HG02973 (cell line): ENCODE results near the gene TREML2.
"Not testable (repeated sequence)": the region's sequence is repeated elsewhere in the genome, so short reads cannot be mapped to it uniquely, and the experiment has no call there.

Experiments
- ATAC-seq: cut with Tn5 transposase; IDR thresholded peaks from one replicate; pipeline ENCODE4 v1.9.1; 2021; ENCODE audit warnings: moderate library complexity; ENCODE audit not compliant: unreplicated experiment

TREML2 gene, protein sequence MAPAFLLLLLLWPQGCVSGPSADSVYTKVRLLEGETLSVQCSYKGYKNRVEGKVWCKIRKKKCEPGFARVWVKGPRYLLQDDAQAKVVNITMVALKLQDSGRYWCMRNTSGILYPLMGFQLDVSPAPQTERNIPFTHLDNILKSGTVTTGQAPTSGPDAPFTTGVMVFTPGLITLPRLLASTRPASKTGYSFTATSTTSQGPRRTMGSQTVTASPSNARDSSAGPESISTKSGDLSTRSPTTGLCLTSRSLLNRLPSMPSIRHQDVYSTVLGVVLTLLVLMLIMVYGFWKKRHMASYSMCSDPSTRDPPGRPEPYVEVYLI

DNA sequence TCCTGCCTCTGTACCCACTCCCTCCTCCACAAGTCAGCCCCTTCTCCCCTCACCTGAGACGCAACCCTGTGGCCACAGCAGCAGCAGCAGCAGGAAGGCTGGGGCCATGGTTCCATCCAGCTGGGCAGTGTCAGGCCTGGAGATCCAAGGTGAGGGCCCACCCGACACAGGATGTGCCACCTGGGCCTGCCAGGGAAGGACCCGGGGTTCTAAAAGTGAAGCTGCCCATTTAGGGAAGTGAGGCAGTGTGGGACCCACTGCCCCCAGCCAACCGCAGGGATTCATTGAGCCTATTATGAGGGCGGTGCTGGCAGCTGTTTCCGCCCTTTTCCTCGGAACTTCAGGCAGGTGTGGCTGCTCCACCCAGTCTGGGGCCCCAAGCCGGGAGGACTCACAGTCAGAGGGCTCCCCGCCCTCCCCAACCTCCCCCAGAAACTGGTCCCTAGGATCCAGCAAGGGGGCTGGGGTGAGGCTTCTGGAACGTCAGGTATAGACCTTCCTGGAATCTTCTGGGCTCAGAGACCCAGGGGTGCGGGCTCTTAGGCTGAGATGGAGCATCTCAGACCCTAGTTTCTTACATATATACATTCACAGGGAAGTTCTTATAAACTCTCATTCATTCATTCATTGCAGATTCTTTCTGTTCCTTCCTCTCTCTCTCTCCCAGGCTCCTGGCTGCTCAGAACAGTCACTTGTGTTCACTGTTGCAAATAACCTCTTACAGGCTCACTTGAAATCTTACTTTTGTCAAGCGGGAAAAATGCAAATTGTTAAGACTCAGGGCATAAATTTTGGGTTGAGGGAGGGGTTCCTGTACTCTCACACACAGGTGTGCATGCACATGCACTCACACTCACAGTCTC lies at the start of gene TREML2:
TSS of gene TREML2 (minus strand) at position 249 of the 863 bp plus-strand sequence. CDS start at position 108, 141 bp downstream.
- ATAC-seq, result no peak

DNA sequence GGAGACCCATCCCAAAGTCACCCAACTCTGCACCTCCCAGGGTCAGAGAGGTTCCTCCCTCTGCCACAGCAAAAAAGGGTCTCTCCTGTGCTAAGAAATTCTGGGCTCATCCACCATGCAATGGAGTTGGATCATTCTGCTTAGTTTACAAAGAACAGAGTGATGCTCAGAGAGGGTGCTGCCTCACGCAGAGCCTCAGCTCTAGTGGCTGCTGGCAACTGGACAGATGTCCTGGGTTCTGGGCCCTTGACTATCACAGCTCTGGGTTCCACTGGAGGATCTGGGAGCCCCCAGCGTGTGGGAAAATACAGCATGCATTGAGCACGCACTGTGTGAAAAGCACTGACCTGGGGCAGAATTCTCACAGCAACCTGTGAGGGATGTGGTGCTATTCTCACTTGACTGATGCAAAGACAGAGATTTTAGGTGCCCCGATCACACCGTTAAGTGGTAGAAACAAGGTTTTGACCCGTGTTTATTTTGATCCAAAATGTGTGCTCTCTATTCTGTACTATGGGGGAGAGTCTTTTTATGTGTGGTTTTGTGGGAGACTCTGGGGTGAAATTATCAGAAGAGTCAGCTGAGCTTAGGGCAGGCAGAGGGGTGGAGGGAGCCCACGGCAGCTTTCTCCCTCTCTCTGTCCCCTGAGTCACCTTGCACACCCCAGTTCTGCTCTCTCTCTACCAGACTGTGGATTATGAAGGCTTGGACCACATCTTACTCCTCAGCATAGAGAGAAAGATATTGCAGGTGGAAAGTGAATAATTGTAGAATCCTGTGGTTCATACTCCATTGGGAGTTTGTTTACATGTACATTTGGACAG lies 47.1 kb upstream of the TREML2 start:
- no peak for ATAC-seq

DNA sequence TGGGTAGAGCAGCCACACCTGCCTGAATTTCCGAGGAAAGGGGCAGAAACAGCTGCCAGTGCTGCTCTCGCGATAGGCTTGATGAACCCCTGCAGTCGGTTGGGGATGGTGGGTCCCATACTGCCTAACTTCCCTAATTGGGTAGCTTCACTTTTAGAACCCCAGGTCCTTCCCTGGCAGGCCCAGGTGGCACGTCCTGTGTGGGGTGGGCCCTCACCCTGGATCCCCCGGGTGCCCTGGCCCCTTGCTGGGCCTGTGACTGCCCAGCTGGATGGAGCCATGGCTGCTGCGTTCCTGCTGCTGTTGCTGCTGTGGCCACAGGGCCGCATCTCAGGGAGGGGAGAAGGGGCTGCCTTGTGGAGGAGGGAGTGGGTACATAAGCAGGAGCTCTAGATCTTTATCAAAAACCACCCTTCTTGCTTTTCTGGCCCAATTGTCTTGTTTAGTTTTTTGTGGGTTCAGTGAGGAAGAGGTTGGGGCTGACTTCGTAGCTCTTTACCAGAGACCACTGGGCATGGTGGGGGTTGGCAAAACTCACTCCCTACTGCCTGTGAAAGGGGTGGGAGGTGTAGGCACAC lies 46.4 kb upstream of the TREML2 start:
- ATAC-seq, result no peak

DNA sequence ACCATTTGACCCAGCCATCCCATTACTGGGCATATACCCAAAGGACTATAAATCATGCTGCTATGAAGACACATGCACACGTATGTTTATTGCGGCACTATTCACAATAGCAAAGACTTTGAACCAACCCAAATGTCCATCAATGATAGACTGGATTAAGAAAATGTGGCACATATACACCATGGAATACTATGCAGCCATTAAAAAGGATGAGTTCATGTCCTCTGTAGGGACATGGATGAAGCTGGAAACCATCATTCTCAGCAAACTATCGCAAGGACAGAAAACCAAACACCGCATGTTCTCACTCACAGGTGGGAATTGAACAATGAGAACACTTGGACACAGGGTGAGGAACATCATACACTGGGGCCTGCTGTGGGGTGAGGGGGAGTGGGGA lies 45.6 kb upstream of the TREML2 start:
- not testable (repeated sequence) for ATAC-seq

DNA sequence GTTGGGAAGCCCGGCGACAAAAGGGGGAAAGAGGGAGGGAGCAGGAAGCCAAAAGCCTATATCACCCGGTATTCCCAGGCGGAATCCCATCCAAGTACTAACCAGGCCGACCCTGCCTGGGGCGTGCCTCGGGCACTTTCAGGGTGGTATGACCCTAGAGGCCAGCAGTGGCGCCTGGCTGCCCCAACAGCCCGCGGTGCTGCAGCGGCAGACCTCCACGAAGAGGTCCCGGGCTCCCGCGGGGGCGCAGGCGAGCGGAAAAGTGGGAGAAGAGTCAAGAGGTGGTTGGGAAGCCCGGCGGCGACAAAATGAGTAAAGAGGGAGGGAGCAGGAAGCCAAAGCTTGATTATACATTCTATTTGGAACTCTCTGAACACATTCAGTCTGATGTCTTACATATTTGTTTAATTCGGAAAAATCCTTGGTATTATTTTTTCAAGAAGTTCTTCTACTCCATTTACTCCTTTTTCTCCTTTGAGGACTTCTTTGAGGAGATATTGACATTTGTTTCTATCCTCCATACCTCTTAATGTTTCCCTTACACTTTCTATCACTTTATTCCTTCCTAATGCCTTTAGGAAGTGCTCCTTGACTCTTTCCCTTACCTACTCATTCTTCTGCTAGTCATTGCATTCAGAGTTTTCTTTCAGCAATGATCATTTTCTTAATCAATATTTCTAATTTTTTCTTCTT lies 38.7 kb upstream of the TREML2 start:
- no peak for ATAC-seq

DNA sequence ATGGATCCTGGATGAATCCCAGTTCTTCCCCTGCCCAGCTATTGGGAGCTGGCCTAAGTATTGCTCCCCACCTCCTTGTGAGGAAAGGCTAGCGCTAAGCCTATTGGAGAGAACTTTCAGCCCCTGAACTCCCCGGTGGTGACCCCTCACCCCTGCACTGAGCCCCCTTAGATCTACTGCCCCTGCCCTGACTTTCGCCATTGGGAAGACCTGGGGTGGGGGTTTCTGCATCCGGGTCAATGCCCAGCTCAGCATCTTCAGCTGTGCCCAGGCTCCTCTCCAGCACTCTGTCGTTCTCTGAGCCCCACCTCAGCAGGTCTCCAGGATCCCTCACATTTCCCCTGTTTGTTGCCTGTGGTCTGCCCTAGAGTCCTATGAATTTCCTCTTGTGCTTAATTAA lies 36.2 kb upstream of the TREML2 start:
- no peak for ATAC-seq

DNA sequence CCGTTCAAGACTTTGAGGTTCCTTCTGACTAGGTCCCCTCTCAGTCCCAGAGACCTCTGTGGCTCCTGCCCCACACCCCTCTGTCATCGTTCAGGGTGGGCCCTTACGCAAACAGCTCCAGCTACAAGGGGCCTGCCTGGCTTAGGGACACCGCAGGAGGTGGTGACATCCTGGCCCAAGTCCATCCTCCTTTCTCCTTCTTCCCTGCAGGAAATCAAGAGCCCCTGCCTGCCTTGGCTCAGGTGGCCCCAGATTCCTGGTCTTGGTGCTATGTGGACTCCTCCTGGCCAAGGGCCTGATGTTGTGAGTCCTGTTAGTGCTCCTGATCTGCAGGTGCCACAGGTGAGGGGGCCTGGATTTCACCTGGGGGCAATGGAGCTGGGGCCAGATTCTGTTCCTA lies 35.3 kb upstream of the TREML2 start:
- no peak for ATAC-seq

DNA sequence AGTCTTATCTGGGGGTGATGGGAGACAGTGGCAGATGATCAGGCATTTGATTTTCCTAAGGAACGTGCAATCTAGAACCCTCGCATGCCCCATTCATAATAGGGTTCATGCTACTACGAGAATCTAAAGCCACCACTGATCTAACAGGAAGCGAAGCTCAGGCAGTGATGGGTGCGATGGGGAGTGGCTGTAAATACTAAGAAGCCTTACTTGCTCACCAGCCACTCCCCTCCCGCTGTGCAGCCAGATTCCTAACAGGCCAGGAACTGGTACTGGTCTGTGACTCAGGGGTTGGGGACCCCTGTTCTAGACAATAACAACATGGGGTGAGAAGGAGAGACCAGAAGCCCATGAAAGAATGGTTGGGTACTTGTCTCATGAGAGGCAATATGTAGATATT lies 31.7 kb upstream of the TREML2 start:
- ATAC-seq, result no peak

DNA sequence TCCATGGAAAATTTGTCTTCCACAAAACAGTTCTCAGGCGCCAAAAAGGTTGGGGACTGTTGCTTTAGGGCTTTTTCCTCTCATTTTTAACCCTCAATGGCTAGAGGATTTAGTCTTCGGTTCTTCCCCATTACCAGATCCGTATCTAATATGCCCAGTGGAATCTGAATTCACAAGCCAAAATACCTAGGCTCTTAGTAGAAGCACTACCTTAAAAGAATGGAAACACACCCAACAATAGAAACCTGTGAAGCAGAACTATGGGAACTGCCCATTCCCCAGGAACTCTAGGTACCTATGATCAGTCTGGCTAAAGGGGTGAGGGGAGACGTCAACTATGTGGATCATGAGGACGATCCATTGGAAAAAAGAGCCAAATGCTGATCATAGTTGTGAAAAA lies 30.3 kb upstream of the TREML2 start:
- ATAC-seq, result no peak

DNA sequence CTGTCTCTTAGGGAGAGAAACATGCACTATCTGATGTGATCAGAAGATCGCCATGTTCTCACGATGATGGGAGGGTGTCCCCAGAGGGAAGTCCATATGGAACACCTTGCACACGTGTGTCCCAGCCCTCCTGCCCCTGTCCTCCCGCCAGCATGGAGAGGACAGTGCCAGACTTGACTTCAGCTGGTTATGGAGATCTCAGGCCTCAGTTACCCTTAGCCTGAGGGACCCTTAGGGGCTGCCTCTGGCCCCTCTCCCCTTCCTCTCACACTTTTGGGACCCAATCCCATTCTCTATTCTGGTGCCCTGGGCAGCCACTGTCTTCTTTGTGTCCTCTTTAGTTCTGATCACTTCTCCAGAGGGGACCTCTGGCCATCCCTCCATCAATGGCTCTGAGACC lies 28.8 kb upstream of the TREML2 start:
- ATAC-seq, result no peak

DNA sequence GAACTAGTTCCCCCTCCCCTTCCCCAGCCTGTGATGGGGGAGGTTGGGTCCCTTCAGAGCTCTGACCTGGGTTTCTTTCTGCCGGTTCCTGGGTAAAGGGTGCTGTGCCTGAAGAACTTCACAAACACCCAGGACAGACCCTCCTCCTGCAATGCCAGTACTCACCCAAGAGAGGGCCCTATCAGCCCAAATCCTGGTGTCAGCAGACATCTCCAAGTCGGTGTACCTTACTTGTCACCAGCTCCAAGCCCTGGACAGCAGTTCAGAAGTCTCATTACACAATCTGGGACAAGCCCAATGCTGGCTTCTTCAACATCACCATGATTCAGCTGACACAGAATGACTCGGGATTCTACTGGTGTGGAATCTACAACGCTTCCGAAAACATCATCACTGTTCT lies 27.7 kb upstream of the TREML2 start:
- no peak for ATAC-seq

DNA sequence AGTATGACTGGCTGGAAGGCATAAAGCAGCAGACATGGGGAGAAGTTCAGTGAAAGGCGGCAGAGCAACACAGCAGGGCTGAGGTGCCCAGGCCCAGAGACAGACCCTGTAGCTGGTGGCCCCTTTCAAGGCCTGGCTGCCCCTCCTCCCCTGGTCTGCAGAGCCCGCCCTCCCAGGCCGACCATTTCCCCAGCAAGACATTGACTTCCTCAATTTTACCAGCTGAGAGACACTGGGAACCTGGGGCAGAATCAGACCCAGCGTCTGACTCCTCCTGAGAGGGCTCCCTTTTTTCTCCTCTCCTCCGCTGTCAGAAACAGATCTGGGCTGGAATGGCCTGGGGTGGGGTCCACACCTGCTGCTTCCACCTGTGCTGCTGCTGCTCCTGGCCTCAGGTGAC lies 27.1 kb upstream of the TREML2 start, which contains the start of gene TREML4:
TSS of gene TREML4 (plus strand) at position 254 of the 400 bp plus-strand sequence. CDS start at position 333, 79 bp downstream.
- no peak for ATAC-seq

DNA sequence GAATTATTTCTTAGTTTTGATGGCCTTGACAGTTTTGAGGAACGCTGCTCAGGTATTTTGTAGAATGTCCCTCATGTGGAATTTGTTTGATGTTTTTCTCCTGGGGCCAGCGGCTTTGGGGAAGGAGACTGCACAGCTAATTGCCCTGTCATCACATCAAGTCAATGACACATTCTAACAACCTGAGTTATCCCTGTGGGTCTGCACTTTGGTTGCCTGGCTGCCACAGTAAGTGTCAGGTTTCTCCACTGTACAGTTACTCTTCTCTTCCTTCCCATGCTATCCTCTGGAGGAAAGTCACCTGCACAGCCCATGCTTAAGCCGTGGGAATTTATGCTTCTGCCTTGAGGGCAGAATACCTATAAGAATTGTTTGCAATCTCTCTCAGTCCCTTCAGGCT lies 25.8 kb upstream of the TREML2 start:
- ATAC-seq, result no peak

DNA sequence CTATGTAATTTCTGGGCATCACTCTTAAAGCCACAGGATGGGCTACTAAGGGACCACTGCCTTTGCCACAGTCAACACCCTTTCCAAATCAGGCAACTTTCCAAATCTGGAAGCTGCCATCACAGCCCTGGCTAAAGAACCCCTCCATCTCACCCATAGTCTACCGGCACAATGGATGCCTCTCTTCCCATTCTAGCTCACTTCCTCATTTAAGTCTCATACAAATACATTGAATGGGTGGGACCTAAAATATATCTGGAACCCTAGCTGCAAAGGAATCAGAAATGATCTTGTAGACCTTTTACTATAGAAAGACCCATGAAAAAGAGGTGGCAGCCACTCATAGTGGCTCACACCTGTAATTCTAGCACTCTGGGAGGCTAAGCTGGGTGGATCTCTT lies 23.9 kb upstream of the TREML2 start:
- ATAC-seq, result no peak

DNA sequence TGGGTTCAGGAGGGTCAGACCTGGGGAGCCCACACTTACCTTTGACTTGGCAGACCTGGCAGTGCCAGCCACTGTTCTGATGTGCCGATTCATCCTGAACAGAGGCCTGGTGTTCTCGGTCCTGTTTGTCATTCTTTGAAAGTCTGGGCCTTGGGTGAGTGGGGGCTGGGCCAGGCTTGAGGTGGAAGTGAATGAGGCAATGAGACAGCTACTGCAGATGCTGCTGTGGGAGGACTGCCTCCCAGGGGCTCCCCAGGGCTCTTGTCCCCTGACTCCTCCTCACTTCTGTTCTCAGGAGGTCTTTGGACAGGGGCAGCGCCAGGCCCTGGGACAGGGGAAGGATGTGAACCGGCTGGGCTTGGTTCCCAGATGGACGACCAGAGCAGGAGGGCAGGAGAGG lies 21.6 kb upstream of the TREML2 start:
- ATAC-seq, result no peak

DNA sequence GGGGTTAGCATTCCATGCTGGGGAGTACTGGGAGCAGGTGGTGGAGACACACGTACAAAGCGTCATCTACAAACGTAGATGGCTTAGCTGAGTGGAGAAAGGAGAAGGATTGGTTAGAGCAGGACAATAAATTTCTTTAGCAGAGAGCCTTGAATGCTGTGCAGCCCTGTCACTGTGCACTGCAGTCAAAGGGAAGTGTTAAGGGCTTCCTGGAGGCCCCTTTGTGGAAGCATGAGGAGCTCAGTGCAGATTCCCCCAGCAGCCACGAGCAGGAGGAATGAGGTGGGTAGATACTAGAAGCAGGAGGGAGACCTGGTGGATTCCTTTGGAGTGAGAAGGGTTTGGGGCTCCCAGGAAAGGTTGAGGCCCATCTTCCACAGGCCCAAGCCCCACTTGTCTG lies 21.1 kb upstream of the TREML2 start:
- ATAC-seq, result no peak

DNA sequence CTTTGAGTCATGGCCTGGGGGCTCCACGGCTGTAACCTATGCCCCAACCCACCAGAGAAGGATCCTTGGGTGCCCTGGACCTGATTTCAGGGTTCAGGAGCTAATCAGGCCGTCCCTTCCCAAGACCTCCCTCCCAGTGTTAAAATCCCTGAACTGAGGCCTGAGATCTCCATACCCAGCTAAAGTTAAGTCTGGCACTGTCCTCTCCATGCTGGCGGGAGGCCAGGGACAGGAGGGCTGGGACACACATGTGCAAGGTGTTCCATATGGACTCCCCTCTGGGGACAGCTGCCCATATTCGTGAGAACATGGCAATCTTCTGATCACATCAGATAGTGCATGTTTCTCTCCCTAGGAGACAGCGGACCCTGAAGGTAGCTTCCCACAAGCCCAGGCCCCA lies 15.7 kb upstream of the TREML2 start:
- ATAC-seq, result no peak

DNA sequence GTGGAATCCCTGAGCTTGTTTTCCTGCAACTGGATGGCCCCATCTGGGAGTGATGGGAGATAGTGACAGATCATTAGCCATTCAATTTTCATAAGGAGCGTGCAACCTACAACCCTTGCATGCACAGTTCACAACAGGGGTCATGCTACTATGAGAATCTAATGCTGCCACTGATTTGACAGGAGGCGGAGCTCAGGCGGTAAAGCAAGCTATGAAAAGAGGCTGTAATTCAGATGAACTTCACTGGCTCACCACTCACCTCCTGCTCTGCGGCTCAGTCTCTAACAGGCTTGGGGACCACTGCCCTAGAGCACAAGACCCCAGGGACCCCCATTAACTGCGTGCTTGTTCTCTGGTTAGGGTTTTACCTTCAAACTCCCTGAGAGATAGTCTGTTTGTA lies 14.8 kb upstream of the TREML2 start:
- no peak for ATAC-seq

DNA sequence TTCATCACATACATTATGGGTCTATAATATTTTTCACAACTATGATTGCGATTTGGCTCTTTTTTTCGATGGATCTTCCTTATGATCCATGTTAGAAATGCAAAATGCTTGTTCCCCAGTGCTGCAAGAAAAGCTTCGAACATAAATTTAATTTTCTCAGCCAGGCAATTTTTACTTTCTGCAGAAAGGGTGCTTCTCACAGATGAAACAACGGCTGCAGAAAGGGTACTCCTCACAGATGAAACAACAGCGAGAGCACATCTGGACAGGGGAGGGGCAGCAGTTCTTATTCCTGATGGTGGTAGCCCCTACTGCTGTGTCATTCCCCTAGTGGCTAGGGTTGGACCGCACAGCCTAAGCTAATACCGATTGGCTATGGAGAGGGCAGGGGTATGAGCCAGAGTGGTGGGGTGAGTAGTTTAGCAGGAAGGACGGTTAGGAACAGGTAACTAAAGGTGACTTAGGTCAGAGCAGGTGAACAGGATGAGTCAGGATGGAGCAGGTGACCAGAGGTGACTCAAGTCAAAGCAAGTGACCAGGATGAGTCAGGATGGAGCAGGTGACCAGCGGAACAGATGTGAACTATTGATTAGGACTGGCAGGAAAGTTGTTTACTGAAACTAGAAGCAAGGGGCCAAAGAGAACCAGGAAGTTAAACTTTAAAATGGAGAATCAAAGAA lies 13.8 kb upstream of the TREML2 start:
- ATAC-seq, result no peak
